Suprapubic skin (tissue), 4 donors: ENCODE data around the gene UNC119. TPM values are rescaled to one million over a fixed set of nuclear protein-coding genes. Genes with fewer than 3 reads are reported as not detected.
A peak's percentile ranks its signal among the peaks of the same experiment; 100 is the strongest.

Experiments used
- DNase-seq, 2 donors: peaks; one replicate each; pipeline ENCODE4 v3.0.0-alpha.2; 2019; ENCODE audit warnings: low spot score in 2 of 2
- H3K27ac ChIP-seq: fragments of 200-600 bp; sonication (generic); one replicate; pipeline ENCODE4 v1.5.1; 2019
- H3K27me3 ChIP-seq: fragments of 200-600 bp; sonication (generic); one replicate; pipeline ENCODE4 v1.5.1; 2019
- H3K36me3 ChIP-seq: fragments of 200-600 bp; sonication (generic); one replicate; pipeline ENCODE4 v1.5.1; 2019
- H3K4me1 ChIP-seq: fragments of 200-600 bp; sonication (generic); one replicate; pipeline ENCODE4 v1.5.1; 2019
- H3K4me3 ChIP-seq: fragments of 200-600 bp; sonication (generic); one replicate; pipeline ENCODE4 v1.5.1; 2019; ENCODE audit warnings: mild to moderate bottlenecking
- H3K9me3 ChIP-seq: fragments of 200-600 bp; sonication (generic); one replicate; pipeline ENCODE4 v1.5.1; 2019
- CTCF ChIP-seq, 2 donors: fragments of 200-600 bp in 1 of 2; fragments of 450-650 bp in 1 of 2; sonication (generic) in 1 of 2; IDR thresholded peaks; one replicate each; pipeline ENCODE4 v1.5.1; 2016 to 2019; ENCODE audit warnings: antibody characterized with exemption in 2 of 2, mild to moderate bottlenecking in 1 of 2, moderate library complexity in 1 of 2
- EP300 ChIP-seq: sonication (generic); formaldehyde crosslinking; IDR thresholded peaks from one replicate; pipeline ENCODE4 v1.6.1; 2017; ENCODE audit warnings: antibody characterized with exemption
- POLR2A ChIP-seq, 2 donors: fragments of 450-650 bp; IDR thresholded peaks; one replicate each; pipeline ENCODE4 v1.6.1; 2017; ENCODE audit warnings: antibody characterized with exemption in 2 of 2, mild to moderate bottlenecking in 2 of 2, moderate library complexity in 2 of 2
- POLR2AphosphoS5 ChIP-seq, 3 donors: sonication (generic); formaldehyde crosslinking; IDR thresholded peaks; one replicate each; pipeline ENCODE4 v1.6.1; 2017; ENCODE audit warnings: antibody characterized with exemption in 3 of 3
- WGBS: methylation state at CpG from one replicate; pipeline ENCODE4 v1.1.5; 2018; 5-methylcytosine and 5-hydroxymethylcytosine counted together
- total RNA-seq, 4 donors: library from RNA; depleted of rRNA; stranded (reverse); fragments of >200 nt; gene quantifications; one replicate each; pipeline ENCODE4 v1.1.0, GENCODE V29; 2016

UNC119 gene
- total RNA-seq, 4 donors from 2014 or later: 29.0 to 36.2 (median 32.6) TPM

- TF ChIP-seq POLR2AphosphoS5 (IDR thresholded peaks at IDR 0.05) (no peak), POLR2A (IDR thresholded peaks at IDR 0.05) (no peak), CTCF (IDR thresholded peaks at IDR 0.05) (no peak), EP300 (no peak)
- 74% methylated on average over 3 of the region's 12 CpGs for WGBS
- no peak overlapping the region for H3K27ac ChIP-seq
- no peak for DNase-seq
- peaks cover 16% of the 10 kb centered on the region for H3K4me1 ChIP-seq
- H3K27me3 ChIP-seq: no peaks in the 10 kb centered on the region
- no peaks in the 10 kb centered on the region for H3K9me3 ChIP-seq
- no peaks in the 10 kb centered on the region for H3K36me3 ChIP-seq
- no peak overlapping the region for H3K4me3 ChIP-seq
Measured at GRCh38 chr17:28537219-28537610, 15.2 kb downstream of the UNC119 start.

DNA sequence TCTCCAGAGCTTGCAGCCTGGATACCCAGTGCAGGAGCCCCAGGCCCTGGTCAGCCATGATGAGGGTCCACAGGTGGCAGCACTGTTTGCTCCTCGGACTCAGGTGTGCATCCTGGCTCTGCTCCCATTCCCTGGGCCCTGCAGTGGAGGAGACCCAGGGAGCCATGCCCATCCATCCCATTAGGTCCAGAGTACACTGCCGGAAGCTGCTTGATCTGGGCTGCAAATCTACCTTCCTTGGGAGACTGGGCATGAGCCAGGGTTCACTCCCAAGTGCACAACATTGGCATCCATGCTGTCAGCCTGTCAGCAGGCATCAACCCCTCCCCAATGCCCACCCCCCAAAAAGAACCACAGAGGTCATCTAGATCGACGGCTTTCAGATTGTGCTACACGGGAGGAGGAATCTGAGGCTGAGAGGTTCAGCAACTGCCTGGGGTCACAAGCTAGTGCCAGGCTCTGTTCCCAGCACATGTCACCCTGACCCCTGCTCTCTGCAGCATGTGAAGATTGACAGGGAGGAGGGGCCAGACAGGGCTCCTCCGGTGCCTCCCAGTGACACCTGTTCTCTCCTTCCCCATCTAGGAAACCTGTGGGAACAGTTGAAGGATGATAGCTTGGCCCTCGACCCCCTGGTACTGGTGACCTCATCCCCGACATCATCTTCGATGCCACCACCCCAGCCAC is 15.7 kb downstream of the UNC119 start:
- no peaks in the 10 kb centered on the region for H3K9me3 ChIP-seq
- TF ChIP-seq CTCF (IDR thresholded peaks at IDR 0.05) (no peak), POLR2A (IDR thresholded peaks at IDR 0.05) (no peak), EP300 (no peak), POLR2AphosphoS5 (IDR thresholded peaks at IDR 0.05) (no peak)
- no peaks in the 10 kb centered on the region for H3K36me3 ChIP-seq
- no peaks in the 10 kb centered on the region for H3K27me3 ChIP-seq
- H3K27ac ChIP-seq: no peak overlapping the region
- WGBS: 61% methylated on average over 8 of the region's 9 CpGs
- H3K4me3 ChIP-seq: no peak overlapping the region
- H3K4me1 ChIP-seq: peaks cover 21% of the 10 kb centered on the region
- no peak for DNase-seq

- Histone ChIP-seq H3K4me3 (no peak overlapping the region), H3K27ac (no peak overlapping the region), H3K9me3 (no peaks in the 10 kb centered on the region), H3K27me3 (no peaks in the 10 kb centered on the region), H3K36me3 (no peaks in the 10 kb centered on the region), H3K4me1 (peaks cover 39% of the 10 kb centered on the region)
- DNase-seq: no peak
- no peak for TF ChIP-seq POLR2A (IDR thresholded peaks at IDR 0.05)
- no peak for TF ChIP-seq CTCF (IDR thresholded peaks at IDR 0.05)
- no peak for TF ChIP-seq POLR2AphosphoS5 (IDR thresholded peaks at IDR 0.05)
- TF ChIP-seq EP300: no peak
- WGBS: 91% methylated on average over 9 of the region's 11 CpGs
Measured at GRCh38 chr17:28534740-28535375, 17.6 kb downstream of the UNC119 start.

- Histone ChIP-seq H3K4me1 (peaks cover 44% of the 10 kb centered on the region), H3K9me3 (no peaks in the 10 kb centered on the region), H3K36me3 (no peaks in the 10 kb centered on the region), H3K27me3 (no peaks in the 10 kb centered on the region), H3K27ac (peak overlapping the region; percentile 58), H3K4me3 (no peak overlapping the region)
- TF ChIP-seq POLR2AphosphoS5 (IDR thresholded peaks at IDR 0.05) (no peak), EP300 (no peak), CTCF (IDR thresholded peaks at IDR 0.05) (no peak), POLR2A (IDR thresholded peaks at IDR 0.05) (no peak)
- 41% methylated on average over 12 of the region's 16 CpGs for WGBS
- DNase-seq: no peak
Measured at GRCh38 chr17:28533091-28533807, 19.2 kb downstream of the UNC119 start.
